ENCODE data around the gene ZCCHC2.

- TF ChIP-seq GATA2 (IDR thresholded peaks at IDR 0.05; ENCODE audit: low read depth, low read length) (no peak), GATA3 (IDR thresholded peaks at IDR 0.05; ENCODE audit: low read depth, low read length) (no peak)
These were observed 41.2 kb downstream of the ZCCHC2 start for GRCh38 chr18:62564044-62564443.
